ENCODE results near the gene EFCC1. TPM values are rescaled to one million over a fixed set of nuclear protein-coding genes. Genes with fewer than 3 reads are reported as not detected.

The EFCC1 gene
- total and polyA plus RNA-seq, 2 of the 13 experiments (the other 11 are each of a cell fraction or from before 2014, with no cell fraction given), result not detected

DNA sequence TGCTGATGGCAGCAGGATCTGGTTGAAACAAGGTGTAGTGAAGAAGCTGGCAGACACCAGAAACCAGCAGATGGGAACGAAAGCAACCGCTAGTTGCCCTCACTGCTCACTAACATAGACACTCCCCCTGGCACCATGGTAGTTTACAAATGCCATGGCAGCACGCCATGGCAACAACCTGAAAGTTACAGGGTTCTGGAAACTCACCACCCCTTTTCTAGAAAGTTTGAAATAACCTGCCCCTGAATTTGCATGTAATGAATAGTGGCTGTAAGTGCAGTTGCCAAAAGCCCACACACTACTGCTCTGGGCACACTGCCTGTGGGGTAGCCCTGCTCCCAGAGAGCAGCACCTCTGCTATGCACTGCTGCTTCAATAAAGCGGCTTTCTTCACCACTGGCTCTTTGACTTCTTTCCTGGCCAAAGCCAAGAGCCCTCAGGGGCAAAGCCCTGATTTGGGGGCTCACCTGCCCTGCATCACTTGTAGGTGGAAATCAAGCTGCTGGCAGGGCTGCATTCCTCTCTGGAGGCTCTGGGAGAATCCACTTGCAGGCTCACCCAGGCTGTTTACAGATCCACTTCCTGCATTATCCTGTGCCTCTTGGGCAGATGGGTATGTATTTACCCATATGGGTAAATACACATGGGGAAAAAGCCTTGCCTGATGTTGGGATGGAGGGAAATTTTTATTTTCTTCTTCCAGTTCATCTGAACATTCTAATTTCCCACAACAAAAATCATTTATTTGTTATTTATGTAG is 57.5 kb downstream of the EFCC1 start:
- Histone ChIP-seq H3K4me1 (ENCODE audit: insufficient read depth, low read length) (peaks cover 31% of the 10 kb centered on the region), H2AFZ (ENCODE audit: low read length) (no peak overlapping the region), H3K4me3 (replicated peaks in 1 of 3; ENCODE audit: insufficient read depth in 1 of 3, low read depth in 2 of 3, low read length in 3 of 3) (no peak overlapping the region), H4K20me1 (ENCODE audit: insufficient read depth, low read length) (no peaks in the 10 kb centered on the region), H3K4me2 (ENCODE audit: low read depth, low read length) (no peak overlapping the region), H3K27me3 (ENCODE audit: control insufficient read depth in 1 of 2, insufficient read depth in 2 of 2, low read length in 2 of 2) (peaks cover 0 to 28% of the 10 kb centered on the region in 2 experiments; a peak in 3 of 5 replicates), H3K9ac (ENCODE audit: insufficient read depth, low read depth, low read length) (no peak overlapping the region), H3K36me3 (replicated peaks in 1 of 2; ENCODE audit: control insufficient read depth in 1 of 2, insufficient read depth in 2 of 2, low read length in 2 of 2) (no peaks in the 10 kb centered on the region), H3K27ac (ENCODE audit: extremely low read length, insufficient read depth, low read length) (no peak overlapping the region), H3K9me3 (ENCODE audit: low read length) (no peaks in the 10 kb centered on the region), H3K79me2 (ENCODE audit: insufficient read depth, low read length) (no peaks in the 10 kb centered on the region)
- TF ChIP-seq HCFC1 (IDR thresholded peaks at IDR 0.05; ENCODE audit: low read depth, low read length), result no peak
- TF ChIP-seq, protein P1, sequence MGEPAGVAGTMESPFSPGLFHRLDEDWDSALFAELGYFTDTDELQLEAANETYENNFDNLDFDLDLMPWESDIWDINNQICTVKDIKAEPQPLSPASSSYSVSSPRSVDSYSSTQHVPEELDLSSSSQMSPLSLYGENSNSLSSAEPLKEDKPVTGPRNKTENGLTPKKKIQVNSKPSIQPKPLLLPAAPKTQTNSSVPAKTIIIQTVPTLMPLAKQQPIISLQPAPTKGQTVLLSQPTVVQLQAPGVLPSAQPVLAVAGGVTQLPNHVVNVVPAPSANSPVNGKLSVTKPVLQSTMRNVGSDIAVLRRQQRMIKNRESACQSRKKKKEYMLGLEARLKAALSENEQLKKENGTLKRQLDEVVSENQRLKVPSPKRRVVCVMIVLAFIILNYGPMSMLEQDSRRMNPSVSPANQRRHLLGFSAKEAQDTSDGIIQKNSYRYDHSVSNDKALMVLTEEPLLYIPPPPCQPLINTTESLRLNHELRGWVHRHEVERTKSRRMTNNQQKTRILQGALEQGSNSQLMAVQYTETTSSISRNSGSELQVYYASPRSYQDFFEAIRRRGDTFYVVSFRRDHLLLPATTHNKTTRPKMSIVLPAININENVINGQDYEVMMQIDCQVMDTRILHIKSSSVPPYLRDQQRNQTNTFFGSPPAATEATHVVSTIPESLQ (CRISPR knock-in tag; conservative IDR thresholded peaks at IDR 0.05), result no peak
- no peak for TF ChIP-seq ISX (CRISPR knock-in tag; conservative IDR thresholded peaks at IDR 0.05)
- TF ChIP-seq ZNF615 (CRISPR knock-in tag; IDR thresholded peaks at IDR 0.05; ENCODE audit: borderline replicate concordance), result no peak
- no peak for TF ChIP-seq ZFP62 (CRISPR knock-in tag; IDR thresholded peaks at IDR 0.05)
- no peak for TF ChIP-seq NR2F1 (CRISPR knock-in tag; IDR thresholded peaks at IDR 0.05)
- no peak for TF ChIP-seq CBX5 (CRISPR knock-in tag; IDR thresholded peaks at IDR 0.05; ENCODE audit: borderline replicate concordance)
- TF ChIP-seq FOSL1 (CRISPR knock-in tag; IDR thresholded peaks at IDR 0.05; ENCODE audit: borderline replicate concordance), result no peak
- TF ChIP-seq, protein P2, sequence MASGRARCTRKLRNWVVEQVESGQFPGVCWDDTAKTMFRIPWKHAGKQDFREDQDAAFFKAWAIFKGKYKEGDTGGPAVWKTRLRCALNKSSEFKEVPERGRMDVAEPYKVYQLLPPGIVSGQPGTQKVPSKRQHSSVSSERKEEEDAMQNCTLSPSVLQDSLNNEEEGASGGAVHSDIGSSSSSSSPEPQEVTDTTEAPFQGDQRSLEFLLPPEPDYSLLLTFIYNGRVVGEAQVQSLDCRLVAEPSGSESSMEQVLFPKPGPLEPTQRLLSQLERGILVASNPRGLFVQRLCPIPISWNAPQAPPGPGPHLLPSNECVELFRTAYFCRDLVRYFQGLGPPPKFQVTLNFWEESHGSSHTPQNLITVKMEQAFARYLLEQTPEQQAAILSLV (CRISPR knock-in tag; IDR thresholded peaks at IDR 0.05; ENCODE audit: borderline replicate concordance), result no peak
- TF ChIP-seq, protein P3, sequence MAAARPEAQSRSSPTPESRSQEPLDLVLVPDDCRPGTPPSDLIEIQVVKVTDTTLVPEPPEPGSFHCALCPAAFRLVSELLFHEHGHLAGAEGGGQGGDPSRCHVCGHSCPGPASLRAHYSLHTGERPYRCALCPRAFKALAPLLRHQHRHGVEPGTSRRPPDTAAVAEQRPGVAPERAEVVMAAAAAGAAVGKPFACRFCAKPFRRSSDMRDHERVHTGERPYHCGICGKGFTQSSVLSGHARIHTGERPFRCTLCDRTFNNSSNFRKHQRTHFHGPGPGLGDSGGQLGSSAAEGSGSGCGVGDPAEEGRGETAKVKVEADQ (CRISPR knock-in tag; IDR thresholded peaks at IDR 0.05; ENCODE audit: borderline replicate concordance), result no peak
- no peak for TF ChIP-seq NRL (CRISPR knock-in tag; IDR thresholded peaks at IDR 0.05; ENCODE audit: borderline replicate concordance)
- FAIRE-seq (no peak), ATAC-seq (no peak), DNase-seq (ENCODE audit: low spot score) (no peak)
- in situ Hi-C loops (cut with HindIII; ENCODE audit: extremely low pct_ligation_motif_present, low pct_unique_long_range_greater_than_20kb), result no loop called here
- no TSS peak for BruUV-seq (replicated peaks)
- ChIA-PET POLR2A (no interaction called here), CTCF (ENCODE audit: low intra/inter-chr PET ratio, low total read pairs) (no interaction called here)
- WGBS (ENCODE audit: low lambda C conversion rate), result 33% methylated on average over 3 of the region's 4 CpGs
- intact Hi-C loops (cut with micrococcal nuclease; ENCODE audit: unreplicated experiment), result no loop called here

All from HepG2 (cell line).